DOHH2 (cell line): ENCODE measurements around the gene UBE2M.

Experiments used
- EZH2phosphoT487 ChIP-seq: fragments of 200-600 bp; sonication (generic); IDR thresholded peaks from 2 replicates; pipeline ENCODE4 v1.6.1; 2017; ENCODE audit warnings: borderline replicate concordance, mild to moderate bottlenecking, antibody characterized with exemption, low read length, moderate library complexity, mixed read lengths
- TF ChIP-seq, protein P1 (sequence below): fragments of 200-600 bp; sonication (generic); IDR thresholded peaks from one replicate; pipeline ENCODE4 v1.5.1; 2014; ENCODE audit warnings: antibody characterized with exemption, mild to moderate bottlenecking, low read depth, low read length; ENCODE audit not compliant: poor library complexity, severe bottlenecking

DNA sequence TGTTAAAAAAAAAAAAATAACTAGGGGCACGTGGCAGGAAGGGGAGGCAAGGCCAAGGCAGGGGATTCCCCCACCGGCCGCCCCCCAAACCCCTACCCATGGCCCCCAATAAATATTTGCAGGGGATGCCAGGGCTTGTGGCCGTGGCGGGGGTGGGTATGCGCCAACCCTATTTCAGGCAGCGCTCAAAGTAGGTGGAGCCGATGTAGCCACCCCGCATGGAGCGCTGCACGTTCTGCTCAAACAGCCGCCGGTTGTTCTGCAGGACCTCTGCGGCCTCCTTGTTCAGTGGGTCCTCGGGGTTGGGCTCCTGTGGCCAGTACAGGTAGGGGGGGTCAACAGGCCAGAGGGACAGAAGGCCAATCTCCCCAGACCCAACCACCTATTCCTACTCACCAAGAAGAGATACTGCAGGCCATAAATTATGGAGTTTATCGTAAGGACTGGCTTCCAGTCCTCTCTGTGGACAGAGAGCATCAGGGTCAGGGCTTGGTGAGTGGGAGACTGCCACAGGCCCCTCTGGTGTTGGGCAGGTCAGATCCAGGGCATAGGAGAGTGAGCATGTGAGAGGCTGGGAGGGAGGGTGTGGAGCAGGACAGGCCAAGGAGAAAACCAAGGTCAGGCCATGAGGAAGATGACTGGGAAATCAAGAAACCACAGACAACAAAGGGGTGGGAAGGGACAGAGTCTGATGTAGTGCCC is 2.3 kb downstream of the UBE2M start:
- TF ChIP-seq, protein P1, sequence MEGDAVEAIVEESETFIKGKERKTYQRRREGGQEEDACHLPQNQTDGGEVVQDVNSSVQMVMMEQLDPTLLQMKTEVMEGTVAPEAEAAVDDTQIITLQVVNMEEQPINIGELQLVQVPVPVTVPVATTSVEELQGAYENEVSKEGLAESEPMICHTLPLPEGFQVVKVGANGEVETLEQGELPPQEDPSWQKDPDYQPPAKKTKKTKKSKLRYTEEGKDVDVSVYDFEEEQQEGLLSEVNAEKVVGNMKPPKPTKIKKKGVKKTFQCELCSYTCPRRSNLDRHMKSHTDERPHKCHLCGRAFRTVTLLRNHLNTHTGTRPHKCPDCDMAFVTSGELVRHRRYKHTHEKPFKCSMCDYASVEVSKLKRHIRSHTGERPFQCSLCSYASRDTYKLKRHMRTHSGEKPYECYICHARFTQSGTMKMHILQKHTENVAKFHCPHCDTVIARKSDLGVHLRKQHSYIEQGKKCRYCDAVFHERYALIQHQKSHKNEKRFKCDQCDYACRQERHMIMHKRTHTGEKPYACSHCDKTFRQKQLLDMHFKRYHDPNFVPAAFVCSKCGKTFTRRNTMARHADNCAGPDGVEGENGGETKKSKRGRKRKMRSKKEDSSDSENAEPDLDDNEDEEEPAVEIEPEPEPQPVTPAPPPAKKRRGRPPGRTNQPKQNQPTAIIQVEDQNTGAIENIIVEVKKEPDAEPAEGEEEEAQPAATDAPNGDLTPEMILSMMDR: no peak
- no peak for TF ChIP-seq EZH2phosphoT487
